Neural cell (in vitro differentiated cells): Measurements from ENCODE around the gene CPNE4. TPM values are rescaled to one million over a fixed set of nuclear protein-coding genes. Genes with fewer than 3 reads are reported as not detected.

Experiments used
- H2AFZ ChIP-seq: fragments of 200-600, 300-800 bp; sonication (generic), shearing (Covaris generic); 2 replicates; pipeline ENCODE4 v1.6.0; 2014; ENCODE audit warnings: low read depth, mild to moderate bottlenecking, antibody characterized with exemption, low read length, moderate library complexity
- H3F3A ChIP-seq: fragments of 200-600 bp; shearing (Covaris generic); 2 replicates; pipeline ENCODE4 v1.6.1; 2016; ENCODE audit warnings: mild to moderate bottlenecking, moderate library complexity, mixed read lengths, antibody characterized with exemption, low read length; ENCODE audit not compliant: insufficient read depth, poor library complexity, severe bottlenecking
- H3K27ac ChIP-seq: fragments of 200-600, 300-800 bp; sonication (generic), shearing (Covaris generic); 2 replicates; pipeline ENCODE4 v1.5.1; 2014; ENCODE audit warnings: mild to moderate bottlenecking, low read length, moderate library complexity
- H3K27me3 ChIP-seq: fragments of 300-800, 200-600 bp; sonication (generic), shearing (Covaris generic); 2 replicates; pipeline ENCODE4 v1.6.0; 2014; ENCODE audit warnings: mild to moderate bottlenecking, low read depth, low read length, moderate library complexity; ENCODE audit not compliant: insufficient read depth
- H3K36me3 ChIP-seq: fragments of 300-800, 200-600 bp; sonication (generic), shearing (Covaris generic); 2 replicates; pipeline ENCODE4 v1.5.1; 2014; ENCODE audit warnings: mild to moderate bottlenecking, antibody characterized with exemption, low read length, moderate library complexity; ENCODE audit not compliant: insufficient read depth
- H3K4me2 ChIP-seq: fragments of 300-800, 200-600 bp; sonication (generic), shearing (Covaris generic); 2 replicates; pipeline ENCODE4 v1.6.0; 2014; ENCODE audit warnings: mild to moderate bottlenecking, low read length
- H3K4me3 ChIP-seq: fragments of 300-800, 200-600 bp; sonication (generic), shearing (Covaris generic); 2 replicates; pipeline ENCODE4 v1.5.1; 2014; ENCODE audit warnings: mild to moderate bottlenecking, low read length, moderate library complexity
- H3K79me2 ChIP-seq: fragments of 200-600 bp; shearing (Covaris generic); replicated peaks from 2 replicates; pipeline ENCODE4 v1.6.0; 2014; ENCODE audit warnings: mild to moderate bottlenecking, low read length, moderate library complexity; ENCODE audit not compliant: insufficient read depth
- H3K9ac ChIP-seq: fragments of 300-800, 200-600 bp; sonication (generic), shearing (Covaris generic); 2 replicates; pipeline ENCODE4 v1.6.1; 2016; ENCODE audit warnings: mild to moderate bottlenecking, low read length, mixed read lengths
- H3K9me2 ChIP-seq: fragments of 200-600 bp; shearing (Covaris generic); 2 replicates; pipeline ENCODE4 v1.6.1; 2016; ENCODE audit warnings: mild to moderate bottlenecking, low read length, mixed read lengths; ENCODE audit not compliant: insufficient read depth
- H3K9me3 ChIP-seq: fragments of 200-600, 300-800 bp; sonication (generic), shearing (Covaris generic); 2 replicates; pipeline ENCODE4 v1.6.1; 2016; ENCODE audit warnings: mild to moderate bottlenecking, mixed run types, low read length, moderate library complexity, mixed read lengths
- H4K20me1 ChIP-seq: fragments of 200-600 bp; shearing (Covaris generic); 2 replicates; pipeline ENCODE4 v1.6.1; 2016; ENCODE audit warnings: mild to moderate bottlenecking, mixed run types; ENCODE audit not compliant: insufficient read depth
- CTCF ChIP-seq: fragments of 450-650 bp; IDR thresholded peaks from 2 replicates; pipeline ENCODE4 v1.5.1; 2014; ENCODE audit warnings: antibody characterized with exemption, mild to moderate bottlenecking, moderate library complexity; ENCODE audit not compliant: poor library complexity, severe bottlenecking
- EP300 ChIP-seq: fragments of 450-650 bp; conservative IDR thresholded peaks from 2 replicates; pipeline ENCODE4 v1.6.1; 2014; ENCODE audit warnings: antibody characterized with exemption, mild to moderate bottlenecking, moderate library complexity; ENCODE audit not compliant: poor library complexity, severe bottlenecking
- EZH2 ChIP-seq: fragments of 200-600, 300-800 bp; shearing (Covaris generic), sonication (generic); IDR thresholded peaks from 2 replicates; pipeline ENCODE4 v1.6.1; 2014; ENCODE audit warnings: antibody characterized with exemption, low read length, borderline replicate concordance, mild to moderate bottlenecking; ENCODE audit not compliant: insufficient read depth, poor library complexity, severe bottlenecking
- MXI1 ChIP-seq: fragments of 450-650 bp; conservative IDR thresholded peaks from 2 replicates; pipeline ENCODE4 v1.6.1; 2014; ENCODE audit warnings: antibody characterized with exemption, mild to moderate bottlenecking; ENCODE audit not compliant: poor library complexity, severe bottlenecking
- POLR2AphosphoS5 ChIP-seq: IDR thresholded peaks from 2 replicates; pipeline ENCODE4 v1.6.1; 2012
- RAD21 ChIP-seq: fragments of 450-650 bp; conservative IDR thresholded peaks from 2 replicates; pipeline ENCODE4 v1.6.1; 2014; ENCODE audit warnings: antibody characterized with exemption, mild to moderate bottlenecking, moderate library complexity
- REST ChIP-seq: IDR thresholded peaks from 2 replicates; pipeline ENCODE4 v1.6.1; 2012; ENCODE audit warnings: borderline replicate concordance
- SMC3 ChIP-seq: fragments of 450-650 bp; conservative IDR thresholded peaks from 2 replicates; pipeline ENCODE4 v1.6.1; 2014; ENCODE audit warnings: antibody characterized with exemption, mild to moderate bottlenecking, moderate library complexity; ENCODE audit not compliant: poor library complexity
- TAF1 ChIP-seq: IDR thresholded peaks from 2 replicates; pipeline ENCODE4 v1.6.1; 2012; ENCODE audit warnings: low read depth
- polyA plus RNA-seq: library from polyadenylated mRNA; depleted of rRNA; stranded (reverse); fragments of >200 nt; gene quantifications from 2 replicates; pipeline ENCODE4 v1.2.3, GENCODE V29; 2014

Gene CPNE4
- polyA plus RNA-seq, 1 donor from 2014 or later = 0.59 TPM

GRCh38 chr3:132032959-132033358 lies 1.9 kb downstream of the CPNE4 start:
- Histone ChIP-seq H3K9me2 (no peaks in the 10 kb centered on the region), H3K79me2 (no peaks in the 10 kb centered on the region), H3K36me3 (no peaks in the 10 kb centered on the region), H3K27ac (no peak overlapping the region), H3F3A (no peaks in the 10 kb centered on the region), H3K9ac (no peak overlapping the region), H3K27me3 (peaks cover 63% of the 10 kb centered on the region), H2AFZ (no peak overlapping the region), H3K4me3 (peak overlapping the region; percentile 72), H4K20me1 (no peaks in the 10 kb centered on the region), H3K9me3 (no peaks in the 10 kb centered on the region), H3K4me2 (no peak overlapping the region)
- TF ChIP-seq EZH2 (no peak), TAF1 (no peak), REST (no peak), MXI1 (no peak), EP300 (no peak), RAD21 (no peak), SMC3 (no peak), POLR2AphosphoS5 (no peak)

GRCh38 chr3:132029182-132029902 lies 5.5 kb downstream of the CPNE4 start:
- no peak overlapping the region for H3K27ac ChIP-seq
- H3F3A ChIP-seq = no peaks in the 10 kb centered on the region
- no peaks in the 10 kb centered on the region for H3K9me2 ChIP-seq
- H3K79me2 ChIP-seq = no peaks in the 10 kb centered on the region
- no peaks in the 10 kb centered on the region for H3K9me3 ChIP-seq
- H3K9ac ChIP-seq = no peak overlapping the region
- H3K4me3 ChIP-seq = no peak overlapping the region
- H4K20me1 ChIP-seq = no peaks in the 10 kb centered on the region
- TF ChIP-seq REST (no peak), RAD21 (peak; percentile 96), SMC3 (peak; percentile 93), EP300 (no peak), CTCF (peak; percentile 93), POLR2AphosphoS5 (no peak), EZH2 (no peak), MXI1 (no peak), TAF1 (no peak)
- peaks cover 29% of the 10 kb centered on the region for H3K27me3 ChIP-seq
- H2AFZ ChIP-seq = no peak overlapping the region
- no peaks in the 10 kb centered on the region for H3K36me3 ChIP-seq
- no peak overlapping the region for H3K4me2 ChIP-seq
